Stomach (tissue), 4 donors: ENCODE data around the gene FAM237B.

Experiments
- CTCF ChIP-seq, 7 experiments: fragments of 450-650 bp in 4 of 7; fragments of 200-600 bp in 3 of 7; sonication (generic) in 3 of 7; IDR thresholded peaks; one replicate each; pipeline ENCODE4 v1.5.1; 2016 to 2019; ENCODE audit warnings: antibody characterized with exemption in 7 of 7, control low read depth in 2 of 7, mild to moderate bottlenecking in 1 of 7
- POLR2A ChIP-seq, 4 donors: fragments of 450-650 bp; IDR thresholded peaks; one replicate each; pipeline ENCODE4 v1.6.1; 2016; ENCODE audit warnings: antibody characterized with exemption in 4 of 4, control low read depth in 2 of 4, mild to moderate bottlenecking in 1 of 4, moderate library complexity in 1 of 4
- POLR2AphosphoS5 ChIP-seq, 3 donors: sonication (generic); formaldehyde crosslinking; IDR thresholded peaks; one replicate each; pipeline ENCODE4 v1.6.1; 2016; ENCODE audit warnings: antibody characterized with exemption in 3 of 3

DNA sequence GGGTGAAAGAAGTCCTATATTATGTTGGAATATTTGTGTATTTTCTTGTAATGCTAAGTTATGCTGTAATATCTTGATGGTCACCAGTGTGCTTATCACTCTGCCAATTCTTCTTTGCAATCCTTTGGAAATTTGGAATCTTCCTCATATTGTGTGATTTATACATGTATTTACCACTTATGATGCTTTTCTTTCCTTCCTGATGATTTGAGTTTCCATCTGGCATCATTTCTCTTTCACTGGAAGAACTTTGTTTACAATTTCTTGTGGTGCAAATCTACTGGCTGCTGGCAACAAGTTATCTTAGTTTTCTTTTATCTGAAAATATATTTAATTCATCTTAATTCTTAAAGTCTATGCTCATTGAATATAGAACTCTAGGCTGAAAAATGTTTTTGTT lies 46.9 kb downstream of the FAM237B start:
- TF ChIP-seq POLR2A (IDR thresholded peaks at IDR 0.05) (no peak), CTCF (IDR thresholded peaks at IDR 0.05) (no peak), POLR2AphosphoS5 (IDR thresholded peaks at IDR 0.05) (no peak)
